ENCODE measurements around the gene PLCL1. TPM values are rescaled to one million over a fixed set of nuclear protein-coding genes. Genes with fewer than 3 reads are reported as not detected.

PLCL1 gene
- total and polyA plus RNA-seq, 2 donors (not counting 3 experiments of a cell fraction or from before 2014, with no cell fraction given): 0.79 to 3.4 TPM

DNA sequence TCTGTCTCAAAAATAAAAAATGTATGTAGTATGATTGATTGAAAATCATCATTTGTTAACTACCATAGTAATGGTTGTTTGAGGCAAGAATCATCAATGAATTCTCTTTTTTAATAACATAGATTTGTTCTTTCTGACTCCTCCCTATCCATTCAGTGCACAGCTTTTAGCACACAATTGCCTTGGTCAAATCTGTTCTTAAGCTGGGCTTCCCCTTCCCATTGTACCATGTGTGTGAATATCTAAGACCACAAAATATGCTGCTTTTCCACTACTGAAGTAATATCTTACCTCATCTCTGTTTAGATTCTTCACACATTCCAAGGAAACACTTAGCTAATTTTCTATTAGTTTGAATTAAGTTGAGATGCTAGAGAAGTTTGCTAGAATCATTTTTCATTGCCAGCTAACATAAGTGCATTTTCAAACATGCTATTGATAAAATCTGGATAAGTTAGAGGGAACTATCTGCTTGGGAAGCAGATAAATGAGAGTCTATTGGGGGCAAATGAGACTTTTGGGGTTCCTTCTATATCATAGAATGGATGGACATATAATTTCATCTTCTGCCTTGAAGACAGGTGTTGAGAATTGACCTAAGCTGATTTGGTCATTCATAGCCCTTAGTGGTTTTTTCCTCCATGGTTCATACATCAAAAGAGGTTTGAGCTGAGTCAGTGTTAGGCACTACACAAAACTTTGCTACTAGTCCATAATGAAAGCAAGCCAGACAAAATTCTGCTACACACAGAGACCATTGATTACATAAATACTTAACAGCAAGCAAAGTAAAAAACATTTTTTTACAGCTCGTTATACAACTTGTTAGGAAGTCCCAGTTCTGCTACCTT is 231.9 kb downstream of the PLCL1 start:
- ChIA-PET CTCF (no interaction called here), POLR2A (no interaction called here)
- DNase-seq (ENCODE audit: low read depth, low spot score): no peak
- no peaks in the 10 kb centered on the region for H3K36me3 ChIP-seq (ENCODE audit: control insufficient read depth in 2 of 2, extremely low read depth in 1 of 2, insufficient read depth in 2 of 2, low read length in 2 of 2)
- H3K4me1 ChIP-seq (ENCODE audit: control insufficient read depth, extremely low read depth, insufficient read depth, low read length): no peaks in the 10 kb centered on the region
- no TSS peak for BruUV-seq (replicated peaks)
- no peaks in the 10 kb centered on the region for H4K20me1 ChIP-seq (replicated peaks; ENCODE audit: control insufficient read depth, extremely low read depth, insufficient read depth, low read length)
- H2AFZ ChIP-seq (ENCODE audit: low read depth, low read length): no peak overlapping the region
- H3K4me2 ChIP-seq (ENCODE audit: insufficient read depth, low read length): no peak overlapping the region
- H3K9ac ChIP-seq (replicated peaks; ENCODE audit: extremely low read depth, insufficient read depth, low read length): no peak overlapping the region
- H3K4me3 ChIP-seq (replicated peaks in 1 of 3; ENCODE audit: insufficient read depth in 1 of 3, low read depth in 1 of 3, low read length in 3 of 3): no peak overlapping the region
- FAIRE-seq: no peak
- no peak for TF ChIP-seq MYC (IDR thresholded peaks at IDR 0.05; ENCODE audit: low read depth, low read length)
- no peak for TF ChIP-seq JUN (IDR thresholded peaks at IDR 0.05; ENCODE audit: borderline replicate concordance, insufficient read depth, insufficient read length, low read depth)
- TF ChIP-seq, protein P1, sequence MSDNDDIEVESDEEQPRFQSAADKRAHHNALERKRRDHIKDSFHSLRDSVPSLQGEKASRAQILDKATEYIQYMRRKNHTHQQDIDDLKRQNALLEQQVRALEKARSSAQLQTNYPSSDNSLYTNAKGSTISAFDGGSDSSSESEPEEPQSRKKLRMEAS (IDR thresholded peaks at IDR 0.05; ENCODE audit: insufficient read depth, insufficient read length): no peak
- TF ChIP-seq GATA2 (IDR thresholded peaks at IDR 0.05; ENCODE audit: insufficient read depth, insufficient read length, low read depth, low read length): no peak
- no peak for TF ChIP-seq POLR2A (IDR thresholded peaks at IDR 0.05; ENCODE audit: low read depth, low read length)
- TF ChIP-seq FOS (IDR thresholded peaks at IDR 0.05; ENCODE audit: borderline replicate concordance, insufficient read depth, low read length): no peak
- dilution Hi-C loops (cut with MboI; ENCODE audit: extremely low pct_ligation_motif_present, low sequenced_read_pairs): no loop called here
- no peaks in the 10 kb centered on the region for H3K79me2 ChIP-seq (ENCODE audit: control insufficient read depth, insufficient read depth, low read length)
- H3K9me3 ChIP-seq (replicated peaks; ENCODE audit: control insufficient read depth, insufficient read depth, low read length): no peaks in the 10 kb centered on the region
- no peaks in the 10 kb centered on the region for H3K9me1 ChIP-seq (replicated peaks; ENCODE audit: control insufficient read depth, extremely low read depth, insufficient read depth, low read length)
- no peak overlapping the region for H3K27ac ChIP-seq (ENCODE audit: insufficient read depth, low read depth, low read length)
- H3K27me3 ChIP-seq (ENCODE audit: control insufficient read depth in 2 of 2, insufficient read depth in 2 of 2, low read length in 2 of 2): no peaks in the 10 kb centered on the region
- intact Hi-C loops (cut with micrococcal nuclease): no loop called here

DNA sequence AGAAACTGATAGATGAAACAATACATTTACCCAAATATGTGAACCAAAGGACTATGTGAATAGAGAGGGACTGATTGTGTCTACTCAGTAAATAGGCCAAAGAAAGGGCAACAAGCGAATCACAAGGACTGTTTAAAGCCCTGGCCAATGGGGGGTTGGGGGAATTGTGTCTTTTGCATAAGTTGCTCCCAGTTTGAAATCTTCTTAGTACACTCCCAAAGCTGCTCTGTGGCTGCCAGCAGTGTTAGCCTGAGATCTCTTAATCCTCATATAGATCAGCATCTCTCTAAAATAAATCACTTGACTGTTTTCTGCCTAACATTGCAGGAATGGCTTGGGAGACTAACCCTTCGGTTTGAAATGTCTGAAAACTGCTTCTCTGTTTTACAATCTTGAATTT is 236.4 kb downstream of the PLCL1 start:
- no peak for DNase-seq (ENCODE audit: low read depth, low spot score)
- Histone ChIP-seq H3K4me2 (ENCODE audit: insufficient read depth, low read length) (no peak overlapping the region), H3K4me3 (replicated peaks in 1 of 3; ENCODE audit: insufficient read depth in 1 of 3, low read depth in 1 of 3, low read length in 3 of 3) (no peak overlapping the region), H4K20me1 (replicated peaks; ENCODE audit: control insufficient read depth, extremely low read depth, insufficient read depth, low read length) (no peaks in the 10 kb centered on the region), H3K4me1 (ENCODE audit: control insufficient read depth, extremely low read depth, insufficient read depth, low read length) (no peaks in the 10 kb centered on the region), H3K9me1 (replicated peaks; ENCODE audit: control insufficient read depth, extremely low read depth, insufficient read depth, low read length) (no peaks in the 10 kb centered on the region), H3K79me2 (ENCODE audit: control insufficient read depth, insufficient read depth, low read length) (no peaks in the 10 kb centered on the region), H3K9ac (replicated peaks; ENCODE audit: extremely low read depth, insufficient read depth, low read length) (no peak overlapping the region), H2AFZ (ENCODE audit: low read depth, low read length) (no peak overlapping the region), H3K36me3 (ENCODE audit: control insufficient read depth in 2 of 2, extremely low read depth in 1 of 2, insufficient read depth in 2 of 2, low read length in 2 of 2) (no peaks in the 10 kb centered on the region), H3K27ac (ENCODE audit: insufficient read depth, low read depth, low read length) (no peak overlapping the region), H3K9me3 (replicated peaks; ENCODE audit: control insufficient read depth, insufficient read depth, low read length) (no peaks in the 10 kb centered on the region), H3K27me3 (ENCODE audit: control insufficient read depth in 2 of 2, insufficient read depth in 2 of 2, low read length in 2 of 2) (no peaks in the 10 kb centered on the region)
- FAIRE-seq: no peak
- TF ChIP-seq JUN (IDR thresholded peaks at IDR 0.05; ENCODE audit: borderline replicate concordance, insufficient read depth, insufficient read length, low read depth) (no peak), EZH2 (IDR thresholded peaks at IDR 0.05; ENCODE audit: borderline replicate concordance, low read depth, low read length, severe bottlenecking) (no peak), POLR2A (IDR thresholded peaks at IDR 0.05; ENCODE audit: low read depth, low read length) (no peak), POLR2AphosphoS5 (IDR thresholded peaks at IDR 0.05; ENCODE audit: insufficient read depth, low read depth, low read length) (no peak), FOS (IDR thresholded peaks at IDR 0.05; ENCODE audit: borderline replicate concordance, insufficient read depth, low read length) (no peak), GATA2 (IDR thresholded peaks at IDR 0.05; ENCODE audit: insufficient read depth, insufficient read length, low read depth, low read length) (no peak), MYC (IDR thresholded peaks at IDR 0.05; ENCODE audit: low read depth, low read length) (no peak)
- TF ChIP-seq, protein P2, sequence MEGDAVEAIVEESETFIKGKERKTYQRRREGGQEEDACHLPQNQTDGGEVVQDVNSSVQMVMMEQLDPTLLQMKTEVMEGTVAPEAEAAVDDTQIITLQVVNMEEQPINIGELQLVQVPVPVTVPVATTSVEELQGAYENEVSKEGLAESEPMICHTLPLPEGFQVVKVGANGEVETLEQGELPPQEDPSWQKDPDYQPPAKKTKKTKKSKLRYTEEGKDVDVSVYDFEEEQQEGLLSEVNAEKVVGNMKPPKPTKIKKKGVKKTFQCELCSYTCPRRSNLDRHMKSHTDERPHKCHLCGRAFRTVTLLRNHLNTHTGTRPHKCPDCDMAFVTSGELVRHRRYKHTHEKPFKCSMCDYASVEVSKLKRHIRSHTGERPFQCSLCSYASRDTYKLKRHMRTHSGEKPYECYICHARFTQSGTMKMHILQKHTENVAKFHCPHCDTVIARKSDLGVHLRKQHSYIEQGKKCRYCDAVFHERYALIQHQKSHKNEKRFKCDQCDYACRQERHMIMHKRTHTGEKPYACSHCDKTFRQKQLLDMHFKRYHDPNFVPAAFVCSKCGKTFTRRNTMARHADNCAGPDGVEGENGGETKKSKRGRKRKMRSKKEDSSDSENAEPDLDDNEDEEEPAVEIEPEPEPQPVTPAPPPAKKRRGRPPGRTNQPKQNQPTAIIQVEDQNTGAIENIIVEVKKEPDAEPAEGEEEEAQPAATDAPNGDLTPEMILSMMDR (IDR thresholded peaks at IDR 0.05; ENCODE audit: extremely low read depth in 1 of 2, insufficient read depth in 1 of 2, low read depth in 1 of 2, low read length in 2 of 2): no peak
- TF ChIP-seq, protein P1 (IDR thresholded peaks at IDR 0.05; ENCODE audit: insufficient read depth, insufficient read length): no peak
- dilution Hi-C loops (cut with MboI; ENCODE audit: extremely low pct_ligation_motif_present, low sequenced_read_pairs) (no loop called here), intact Hi-C loops (cut with micrococcal nuclease) (no loop called here)
- ChIA-PET POLR2A (no interaction called here), CTCF (no interaction called here)
- BruUV-seq (replicated peaks): no TSS peak
